ENCODE data around the gene UBE3C. TPM values are rescaled to one million over a fixed set of nuclear protein-coding genes. Genes with fewer than 3 reads are reported as not detected.
"Not testable (repeated sequence)": the region's sequence is repeated elsewhere in the genome, so short reads cannot be mapped to it uniquely, and the experiment has no call there.

The UBE3C gene
- total RNA-seq, 3 donors from 2014 or later: 94.2 to 95.7 (median 94.6) TPM

- no peaks in the 10 kb centered on the region for H3K36me3 Mint-ChIP-seq (ENCODE audit: insufficient read depth)
- H3K4me3 Mint-ChIP-seq: no peak overlapping the region
- DNase-seq (no peak), ATAC-seq (no peak)
- peaks cover 4% of the 10 kb centered on the region for H3K27me3 Mint-ChIP-seq (ENCODE audit: low read depth)
- no peaks in the 10 kb centered on the region for H3K4me1 Mint-ChIP-seq (ENCODE audit: low read depth)
- peaks cover 4% of the 10 kb centered on the region for H3K9me3 Mint-ChIP-seq
These were observed 17.5 kb upstream of the UBE3C start for GRCh38 chr7:157121184-157121715.

GRCh38 chr7:157122800-157123495 is 15.8 kb upstream of the UBE3C start:
- no peak for ATAC-seq
- no peaks in the 10 kb centered on the region for H3K36me3 Mint-ChIP-seq (ENCODE audit: insufficient read depth)
- H3K4me3 Mint-ChIP-seq: no peak overlapping the region
- H3K4me1 Mint-ChIP-seq (ENCODE audit: low read depth): no peaks in the 10 kb centered on the region
- no peaks in the 10 kb centered on the region for H3K27me3 Mint-ChIP-seq (ENCODE audit: low read depth)
- DNase-seq: no peak
- peaks cover 1% of the 10 kb centered on the region for H3K9me3 Mint-ChIP-seq

GRCh38 chr7:157124690-157125089 is 14.0 kb upstream of the UBE3C start:
- Mint-ChIP-seq H3K9me3 (no peaks in the 10 kb centered on the region), H3K36me3 (ENCODE audit: insufficient read depth) (no peaks in the 10 kb centered on the region), H3K4me3 (no peak overlapping the region), H3K4me1 (ENCODE audit: low read depth) (no peaks in the 10 kb centered on the region), H3K27me3 (ENCODE audit: low read depth) (peaks cover 12% of the 10 kb centered on the region)
- DNase-seq (no peak), ATAC-seq (no peak)

GRCh38 chr7:157125376-157126223 is 13.1 kb upstream of the UBE3C start:
- H3K9me3 Mint-ChIP-seq: no peaks in the 10 kb centered on the region
- DNase-seq (no peak), ATAC-seq (no peak)
- no peaks in the 10 kb centered on the region for H3K4me1 Mint-ChIP-seq (ENCODE audit: low read depth)
- no peak overlapping the region for H3K4me3 Mint-ChIP-seq
- no peaks in the 10 kb centered on the region for H3K36me3 Mint-ChIP-seq (ENCODE audit: insufficient read depth)
- H3K27me3 Mint-ChIP-seq (ENCODE audit: low read depth): peaks cover 18% of the 10 kb centered on the region

- ATAC-seq (no peak), DNase-seq (no peak)
- no peaks in the 10 kb centered on the region for H3K36me3 Mint-ChIP-seq (ENCODE audit: insufficient read depth)
- no peaks in the 10 kb centered on the region for H3K4me1 Mint-ChIP-seq (ENCODE audit: low read depth)
- no peaks in the 10 kb centered on the region for H3K9me3 Mint-ChIP-seq
- no peak overlapping the region for H3K4me3 Mint-ChIP-seq
- peaks cover 20% of the 10 kb centered on the region for H3K27me3 Mint-ChIP-seq (ENCODE audit: low read depth)
These were observed 11.8 kb upstream of the UBE3C start for GRCh38 chr7:157126921-157127320.

GRCh38 chr7:157129200-157129599 is 9.5 kb upstream of the UBE3C start:
- no peak for ATAC-seq
- Mint-ChIP-seq H3K36me3 (ENCODE audit: insufficient read depth) (no peaks in the 10 kb centered on the region), H3K4me1 (ENCODE audit: low read depth) (no peaks in the 10 kb centered on the region), H3K4me3 (no peak overlapping the region), H3K9me3 (no peaks in the 10 kb centered on the region), H3K27me3 (ENCODE audit: low read depth) (peaks cover 20% of the 10 kb centered on the region)
- DNase-seq: no peak

GRCh38 chr7:157129907-157130460 is 8.7 kb upstream of the UBE3C start:
- Mint-ChIP-seq H3K36me3 (ENCODE audit: insufficient read depth) (no peaks in the 10 kb centered on the region), H3K9me3 (no peaks in the 10 kb centered on the region), H3K4me1 (ENCODE audit: low read depth) (no peaks in the 10 kb centered on the region), H3K4me3 (no peak overlapping the region), H3K27me3 (ENCODE audit: low read depth) (peaks cover 20% of the 10 kb centered on the region)
- DNase-seq (no peak), ATAC-seq (no peak)

- H3K36me3 Mint-ChIP-seq (ENCODE audit: insufficient read depth); ATAC-seq; H3K9me3 Mint-ChIP-seq; H3K4me1 Mint-ChIP-seq (ENCODE audit: low read depth); H3K4me3 Mint-ChIP-seq; DNase-seq: not testable (repeated sequence)
- peaks cover 20% of the 10 kb centered on the region for H3K27me3 Mint-ChIP-seq (ENCODE audit: low read depth)
These were observed 7.9 kb upstream of the UBE3C start for GRCh38 chr7:157130849-157131248.

- H3K4me1 Mint-ChIP-seq (ENCODE audit: low read depth): peaks cover 3% of the 10 kb centered on the region
- ATAC-seq: no peak
- no peaks in the 10 kb centered on the region for H3K9me3 Mint-ChIP-seq
- DNase-seq: no peak
- H3K36me3 Mint-ChIP-seq (ENCODE audit: insufficient read depth): no peaks in the 10 kb centered on the region
- no peak overlapping the region for H3K4me3 Mint-ChIP-seq
- H3K27me3 Mint-ChIP-seq (ENCODE audit: low read depth): peaks cover 20% of the 10 kb centered on the region
These were observed 5.9 kb upstream of the UBE3C start for GRCh38 chr7:157132796-157133195.

- H3K9me3 Mint-ChIP-seq: no peaks in the 10 kb centered on the region
- H3K27me3 Mint-ChIP-seq (ENCODE audit: low read depth): peaks cover 19% of the 10 kb centered on the region
- no peak overlapping the region for H3K4me3 Mint-ChIP-seq
- no peaks in the 10 kb centered on the region for H3K36me3 Mint-ChIP-seq (ENCODE audit: insufficient read depth)
- DNase-seq (no peak), ATAC-seq (no peak)
- H3K4me1 Mint-ChIP-seq (ENCODE audit: low read depth): peaks cover 5% of the 10 kb centered on the region
These were observed 5.4 kb upstream of the UBE3C start for GRCh38 chr7:157133304-157133703.

- no peaks in the 10 kb centered on the region for H3K27me3 Mint-ChIP-seq (ENCODE audit: low read depth)
- DNase-seq (no peak), ATAC-seq (no peak)
- peaks cover 19% of the 10 kb centered on the region for H3K4me1 Mint-ChIP-seq (ENCODE audit: low read depth)
- H3K4me3 Mint-ChIP-seq: no peak overlapping the region
- H3K9me3 Mint-ChIP-seq: no peaks in the 10 kb centered on the region
- peaks cover 6% of the 10 kb centered on the region for H3K36me3 Mint-ChIP-seq (ENCODE audit: insufficient read depth)
These were observed 2.4 kb upstream of the UBE3C start for GRCh38 chr7:157136372-157136771.

- DNase-seq: no peak
- H3K4me1 Mint-ChIP-seq (ENCODE audit: low read depth): peaks cover 31% of the 10 kb centered on the region
- ATAC-seq: no peak
- H3K36me3 Mint-ChIP-seq (ENCODE audit: insufficient read depth): peaks cover 10% of the 10 kb centered on the region
- no peaks in the 10 kb centered on the region for H3K9me3 Mint-ChIP-seq
- peak overlapping the region; percentile 80 for H3K4me3 Mint-ChIP-seq
- H3K27me3 Mint-ChIP-seq (ENCODE audit: low read depth): no peaks in the 10 kb centered on the region
These were observed 664 bp upstream of the UBE3C start for GRCh38 chr7:157138101-157138423.

- DNase-seq (peak; percentile 45), ATAC-seq (peak; percentile 80 to 81)
- peak overlapping the region; percentile 91 for H3K4me3 Mint-ChIP-seq
- no peaks in the 10 kb centered on the region for H3K27me3 Mint-ChIP-seq (ENCODE audit: low read depth)
- H3K36me3 Mint-ChIP-seq (ENCODE audit: insufficient read depth): peaks cover 22% of the 10 kb centered on the region
- peaks cover 43% of the 10 kb centered on the region for H3K4me1 Mint-ChIP-seq (ENCODE audit: low read depth)
- H3K9me3 Mint-ChIP-seq: no peaks in the 10 kb centered on the region
These were observed 534 bp downstream of the UBE3C start for GRCh38 chr7:157139111-157139809.

GRCh38 chr7:157139810-157140510 is 1.2 kb downstream of the UBE3C start:
- Mint-ChIP-seq H3K4me1 (ENCODE audit: low read depth) (peaks cover 49% of the 10 kb centered on the region), H3K4me3 (peak overlapping the region; percentile 91), H3K9me3 (no peaks in the 10 kb centered on the region), H3K36me3 (ENCODE audit: insufficient read depth) (peaks cover 24% of the 10 kb centered on the region), H3K27me3 (ENCODE audit: low read depth) (no peaks in the 10 kb centered on the region)
- no peak for ATAC-seq
- DNase-seq: no peak

Data from activated T-cell treated with anti-CD3 and anti-CD28 coated beads, Interleukin-2, amount 50 U/mL, for 4 hours (primary cell).